K562 (cell line): ENCODE results near the gene REEP6. TPM values are rescaled to one million over a fixed set of nuclear protein-coding genes. Genes with fewer than 3 reads are reported as not detected.
A peak's percentile ranks its signal among the peaks of the same experiment; 100 is the strongest.

Experiments
- BRCA1 ChIP-seq, 2 experiments: fragments of 450-650 bp in 1 of 2; sonication (generic) in 1 of 2; formaldehyde crosslinking in 1 of 2; IDR thresholded peaks; 2 replicates each; pipeline versions ENCODE4 v1.5.0 to v1.6.1; 2017 to 2020; ENCODE audit warnings: mild to moderate bottlenecking in 1 of 2, missing genetic modification reagents in 1 of 2
- DACH1 ChIP-seq: fragments of 450-650 bp; IDR thresholded peaks from 2 replicates; pipeline ENCODE4 v1.6.1; 2018; ENCODE audit not compliant: partially characterized antibody
- KLF16 ChIP-seq: IDR thresholded peaks from 2 replicates; pipeline ENCODE4 v1.6.1; 2016; ENCODE audit warnings: antibody characterized with exemption
- RBM22 ChIP-seq: fragments of 200-400 bp; formaldehyde crosslinking; IDR thresholded peaks from 2 replicates; pipeline ENCODE4 v1.6.1; 2018; ENCODE audit warnings: low read length, low read depth; ENCODE audit not compliant: poor library complexity, severe bottlenecking
- ZBTB2 ChIP-seq: fragments of 450-650 bp; IDR thresholded peaks from 2 replicates; pipeline ENCODE4 v1.6.1; 2016; ENCODE audit warnings: antibody characterized with exemption
- ZBTB43 ChIP-seq: sonication (generic); formaldehyde crosslinking; IDR thresholded peaks from 2 replicates; pipeline ENCODE4 v1.8.0; 2023; ENCODE audit warnings: mild to moderate bottlenecking, missing genetic modification reagents
- ZNF318 ChIP-seq, 2 experiments: fragments of 450-650 bp; IDR thresholded peaks; 2 replicates each; pipeline ENCODE4 v1.6.1; 2016; ENCODE audit warnings: mild to moderate bottlenecking in 2 of 2, borderline replicate concordance in 1 of 2, low read depth in 1 of 2, moderate library complexity in 1 of 2
- polyA plus RNA-seq, 8 experiments: library from polyadenylated mRNA; depleted of rRNA in 4 of 8; stranded (reverse) in 5 of 8; unstranded in 3 of 8; fragments of >200 nt; fragmentation: Nextera tagmentation in 2 of 8; fragmentation: Illumina TruSeq in 1 of 8; extraction: Ambion mirVana in 2 of 8; extraction: Trizol in 1 of 8; gene quantifications; 2 replicates each; pipeline versions ENCODE4 v1.2.1 to v1.2.3, GENCODE V29; 2011 to 2014; ENCODE audit warnings: inconsistent platforms in 1 of 8, missing spikeins in 1 of 8
- total RNA-seq, 7 experiments: library from RNA; depleted of rRNA in 6 of 7; stranded (reverse); fragments of >200 nt in 6 of 7; fragmentation: Illumina TruSeq in 2 of 7; extraction: Trizol in 2 of 7; gene quantifications; 2 replicates each; pipeline versions ENCODE4 v1.2.1 to v1.2.3, GENCODE V29; 2011 to 2021; ENCODE audit warnings: low replicate concordance in 1 of 7

The REEP6 gene
- total and polyA plus RNA-seq, 9 of the 15 experiments (the other 6 are each of a cell fraction or from before 2014, with no cell fraction given), result 1.2 to 64.2 (median 12.7) TPM

DNA sequence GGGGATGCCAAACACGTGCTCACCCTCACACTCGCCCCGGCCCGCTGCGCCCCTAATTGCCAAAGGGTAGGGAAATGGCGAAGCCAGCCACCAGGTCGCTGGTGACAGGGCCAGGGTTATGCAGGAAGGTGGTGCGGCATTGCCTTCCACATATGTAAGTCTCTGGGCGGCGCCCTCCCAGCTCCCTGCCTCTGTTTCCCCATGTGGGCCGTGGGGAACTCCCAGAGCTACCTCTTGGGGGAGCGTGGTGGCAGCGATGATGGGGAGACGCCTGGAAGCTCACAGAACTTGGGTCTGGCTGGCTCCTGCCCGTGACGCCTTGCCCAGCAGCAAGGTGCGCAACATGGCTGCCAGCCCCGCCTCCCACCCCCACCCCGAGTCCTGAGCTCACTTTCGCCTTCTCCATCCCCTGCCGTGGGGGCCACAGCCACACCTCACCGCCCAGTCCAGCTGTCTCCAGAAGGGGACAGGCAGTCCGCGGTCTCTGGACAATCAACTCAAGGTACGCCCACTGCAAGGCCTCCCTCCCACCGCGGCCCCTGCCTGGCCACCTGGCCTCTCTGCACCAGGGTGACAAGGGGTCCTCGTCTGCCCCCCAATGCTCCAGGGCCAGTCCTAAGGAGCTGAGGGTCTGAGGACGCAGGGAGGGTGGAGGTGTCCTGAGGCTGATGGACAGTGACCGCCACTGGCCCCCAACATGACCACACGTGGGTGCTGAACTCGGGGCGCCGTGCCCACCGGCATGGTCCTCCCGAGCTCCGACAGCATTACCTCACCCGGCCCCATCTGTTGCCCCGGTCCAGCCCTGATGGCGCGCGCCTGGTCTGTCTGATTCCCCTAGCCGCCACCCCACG is 18.5 kb upstream of the REEP6 start (continued):
- no peak for TF ChIP-seq ZBTB2
- TF ChIP-seq KLF16, result no peak
- no peak for TF ChIP-seq DACH1
- TF ChIP-seq BRCA1 (IDR thresholded peaks at IDR 0.05), result no peak
- TF ChIP-seq BRCA1 (CRISPR knock-in tag; IDR thresholded peaks at IDR 0.05), result no peak
- peak; percentile 11 for TF ChIP-seq RBM22
- TF ChIP-seq ZNF318 (IDR thresholded peaks at IDR 0.05; ENCODE audit: borderline replicate concordance in 1 of 2, low read depth in 1 of 2), result no peak
- no peak for TF ChIP-seq ZBTB43
